ENCODE measurements around the gene ADNP2. TPM values are rescaled to one million over a fixed set of nuclear protein-coding genes. Genes with fewer than 3 reads are reported as not detected.
A peak's percentile ranks its signal among the peaks of the same experiment; 100 is the strongest.

ADNP2 gene
- total RNA-seq, 1 experiment from 2014 or later = 10.8 TPM

DNA sequence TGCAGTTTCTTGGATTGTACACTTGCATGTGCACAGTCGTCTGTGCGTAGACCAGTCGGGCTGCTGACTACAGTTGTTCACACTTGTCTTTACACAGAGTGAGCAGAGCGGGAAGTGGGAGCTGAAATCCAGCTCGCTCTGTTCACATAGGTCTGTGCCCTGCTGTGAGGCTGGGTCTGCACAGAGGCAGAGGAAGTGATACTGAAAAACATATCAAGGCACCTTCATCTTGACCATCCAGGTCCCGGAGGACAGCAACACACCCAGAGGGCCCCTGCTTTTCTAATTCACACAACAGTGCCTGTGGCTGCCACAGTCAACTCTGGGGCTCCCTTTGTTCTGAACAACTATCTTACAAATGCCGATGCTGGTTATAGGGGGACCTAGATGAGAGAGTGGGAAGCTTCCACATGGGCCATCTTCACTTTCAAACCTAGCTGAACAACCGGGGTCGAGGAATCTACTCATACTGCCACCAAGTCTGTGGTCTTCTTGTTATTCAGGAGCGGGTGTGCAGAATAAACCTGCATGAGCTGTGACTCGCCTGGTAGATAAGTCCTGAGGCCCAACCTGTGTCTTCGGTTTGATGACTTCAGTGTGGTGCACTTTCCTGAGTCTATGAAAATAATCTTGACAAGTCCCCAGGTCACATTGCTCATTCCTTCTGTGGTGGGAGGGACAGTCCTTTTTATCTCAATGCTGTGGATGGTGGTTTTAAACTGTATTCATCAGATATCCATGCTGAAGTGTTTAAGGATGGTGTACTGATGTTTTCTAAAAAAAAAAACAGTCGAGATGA, 3.5 kb upstream of the ADNP2 start:
- no peak for DNase-seq (ENCODE audit: low read depth)

DNA sequence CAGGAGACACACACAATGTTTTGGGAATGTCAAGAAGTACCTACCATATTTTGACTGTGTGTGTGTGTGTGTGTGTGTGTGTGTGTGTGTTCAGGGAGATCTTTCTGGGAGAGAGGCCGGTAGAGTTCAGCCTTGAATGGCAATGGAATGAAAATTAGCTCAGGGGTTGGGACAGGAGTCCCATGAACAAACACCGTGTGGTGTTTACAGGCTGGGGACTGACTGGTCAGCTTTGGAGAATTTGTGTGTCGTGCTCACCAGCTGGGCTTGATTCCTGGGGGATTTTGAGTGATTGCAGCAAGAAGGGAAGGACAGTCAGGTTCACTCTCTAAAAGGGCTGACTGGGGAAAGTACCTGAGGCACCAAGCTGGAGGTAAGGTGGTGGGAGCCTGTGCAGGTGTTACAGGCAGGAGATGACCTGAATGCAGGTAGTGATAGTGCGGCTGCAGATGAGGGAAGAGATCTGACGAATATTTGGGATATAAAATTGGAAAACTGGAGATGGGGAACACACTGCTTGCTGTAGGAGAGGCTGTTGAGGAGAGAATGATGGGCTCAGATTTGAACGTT, 2.5 kb upstream of the ADNP2 start:
- DNase-seq (ENCODE audit: low read depth) = no peak

DNA sequence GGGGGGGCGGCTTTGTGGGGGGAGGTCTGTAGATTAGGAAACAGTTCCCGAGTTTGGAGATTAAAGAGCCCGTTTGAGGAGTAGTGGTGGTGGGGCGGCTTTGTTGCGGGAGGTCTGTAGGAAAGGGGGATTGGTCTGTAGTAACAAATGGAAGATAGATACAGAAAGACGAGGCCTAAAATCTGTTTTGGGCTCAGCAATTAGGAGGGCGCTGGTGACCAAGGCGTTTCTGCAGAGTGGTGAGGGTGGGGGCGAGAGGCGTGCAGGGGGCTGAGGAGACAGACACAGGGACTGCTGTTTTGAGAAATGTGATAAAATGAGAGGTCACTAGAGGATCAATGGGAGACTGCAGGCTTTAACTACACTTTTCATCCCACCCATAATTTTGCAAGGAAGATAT, 1.6 kb upstream of the ADNP2 start:
- no peak for DNase-seq (ENCODE audit: low read depth)

DNA sequence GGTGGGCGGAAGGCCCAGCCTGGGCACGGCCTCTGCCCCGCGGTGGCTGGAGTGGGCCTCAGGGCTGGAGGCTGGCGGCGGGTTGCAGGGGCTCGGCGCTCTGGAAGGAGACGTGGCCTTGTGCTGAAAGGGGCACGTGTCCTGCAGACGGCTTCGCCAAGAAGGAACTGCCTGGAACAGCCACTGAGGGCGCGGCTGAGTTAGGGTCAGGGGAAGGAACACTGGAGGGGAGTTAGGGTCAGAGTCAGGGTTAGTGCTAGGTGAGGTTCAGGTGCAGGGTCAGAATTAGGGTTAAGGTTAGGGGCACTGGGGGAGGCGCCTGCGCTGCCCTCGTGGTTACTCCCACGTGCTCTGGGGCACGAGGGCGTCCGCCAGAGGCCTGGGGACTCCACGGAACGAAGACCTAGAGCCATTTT, 933 bp upstream of the ADNP2 start:
- DNase-seq (ENCODE audit: low read depth) = no peak

DNA sequence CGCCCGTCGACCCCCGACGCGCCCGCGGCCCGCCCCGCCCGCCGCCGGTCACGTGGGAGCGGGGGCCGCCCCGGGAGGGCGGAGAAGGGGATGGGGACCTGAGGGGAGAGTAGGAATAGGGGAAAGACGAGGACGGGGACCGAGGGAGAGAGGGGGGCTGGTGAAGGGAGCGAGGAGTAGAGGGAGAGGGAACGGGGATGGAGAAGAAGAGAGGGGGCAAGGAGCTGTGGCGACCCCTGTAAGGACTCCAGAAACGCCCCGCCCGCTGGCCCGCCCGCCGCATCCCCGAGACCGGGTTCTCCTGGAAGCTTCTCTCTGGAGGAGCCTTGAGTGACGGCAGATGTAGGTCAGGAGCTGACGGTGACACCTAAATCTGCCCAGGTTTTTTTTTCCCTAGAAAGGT, 615 bp downstream of the ADNP2 start:
- DNase-seq (ENCODE audit: low read depth) = no peak

DNA sequence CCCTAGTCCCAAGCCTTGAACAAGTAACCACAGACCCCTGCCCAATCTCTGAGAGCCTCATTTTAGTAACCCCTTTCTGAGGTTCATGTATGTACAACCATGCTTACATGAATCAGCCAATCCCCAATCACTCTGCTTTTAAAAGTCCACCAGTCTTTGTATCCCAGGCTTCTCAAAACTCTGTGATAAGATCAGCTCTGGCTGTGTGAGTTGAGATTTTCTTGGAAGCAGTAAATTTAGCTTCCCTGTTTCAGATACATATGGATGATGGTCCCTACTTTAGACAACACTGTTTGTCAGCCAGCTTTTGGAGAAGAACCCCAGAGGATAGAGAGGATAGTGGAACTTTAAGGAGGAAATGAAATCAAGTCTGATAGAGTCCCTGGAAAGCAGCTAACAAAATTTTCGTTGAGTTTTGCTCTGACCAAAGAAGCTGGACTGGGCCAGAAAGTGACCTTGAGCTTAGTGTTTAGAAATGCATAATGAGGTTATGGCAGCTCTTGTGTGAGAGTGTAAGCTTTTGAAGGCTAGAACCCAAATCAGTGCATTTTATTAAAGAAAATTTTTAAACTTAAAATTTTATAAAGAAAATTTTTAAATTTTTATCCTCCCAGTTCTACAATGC, 3.7 kb downstream of the ADNP2 start:
- no peak for DNase-seq (ENCODE audit: low read depth)

DNA sequence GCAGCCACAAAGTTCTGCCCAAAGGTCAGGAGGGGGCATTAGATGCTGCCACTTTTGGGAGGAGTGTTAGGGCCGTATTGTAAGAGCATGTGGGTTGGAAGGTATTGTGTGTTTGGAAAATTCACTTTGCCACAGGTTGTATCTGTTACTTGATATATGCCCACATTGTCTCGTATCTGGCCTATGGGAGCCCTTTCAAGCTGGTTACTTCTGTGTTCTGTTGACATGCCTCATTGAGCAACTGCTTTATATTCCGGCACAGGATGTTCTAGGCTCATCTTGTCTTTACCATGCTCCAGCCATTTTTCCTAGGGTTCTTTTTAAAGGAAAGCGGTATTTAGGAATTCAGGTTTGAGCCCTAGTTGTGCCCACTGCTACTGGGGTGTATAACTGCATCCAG, 6.0 kb downstream of the ADNP2 start:
- DNase-seq (ENCODE audit: low read depth) = no peak

DNA sequence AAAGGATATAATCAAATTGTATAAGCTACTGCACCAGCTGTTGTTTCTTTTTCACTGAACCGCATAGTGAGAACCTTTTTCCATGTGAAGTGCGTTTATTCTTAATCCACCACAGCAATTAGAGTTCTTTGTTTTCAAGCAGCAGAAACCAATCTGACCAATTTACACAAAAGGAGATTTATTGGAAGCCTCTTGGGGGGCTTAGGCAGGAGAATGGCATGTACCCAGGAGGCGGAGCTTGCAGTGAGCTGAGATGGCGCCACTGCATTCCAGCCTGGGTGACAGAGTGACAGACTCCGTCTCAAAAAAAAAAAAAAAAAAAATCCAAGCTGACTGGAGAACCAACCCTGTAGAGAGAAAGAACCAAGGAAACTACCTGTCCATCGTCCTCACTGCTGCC, 10.0 kb downstream of the ADNP2 start:
- no peak for DNase-seq (ENCODE audit: low read depth)

DNA sequence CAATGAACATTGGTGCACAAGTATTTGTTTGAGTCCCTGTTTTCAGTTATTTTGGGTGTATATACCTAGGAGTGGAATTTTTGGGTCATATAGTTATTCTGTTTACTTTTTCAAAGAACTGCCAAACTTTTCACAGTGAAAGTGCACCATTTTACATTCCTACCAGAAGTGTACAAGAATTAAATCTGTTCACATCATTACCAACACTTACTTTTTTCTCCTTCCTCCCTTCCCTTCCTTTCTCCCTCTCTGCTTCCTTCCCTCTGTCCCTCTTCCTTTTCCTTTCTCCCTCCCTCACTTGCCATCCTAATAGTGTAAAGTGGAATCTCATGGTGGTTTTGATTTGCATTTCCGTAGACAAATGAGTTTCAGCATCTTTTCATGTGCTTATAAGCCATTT, 11.9 kb downstream of the ADNP2 start:
- DNase-seq (ENCODE audit: low read depth) = no peak

DNA sequence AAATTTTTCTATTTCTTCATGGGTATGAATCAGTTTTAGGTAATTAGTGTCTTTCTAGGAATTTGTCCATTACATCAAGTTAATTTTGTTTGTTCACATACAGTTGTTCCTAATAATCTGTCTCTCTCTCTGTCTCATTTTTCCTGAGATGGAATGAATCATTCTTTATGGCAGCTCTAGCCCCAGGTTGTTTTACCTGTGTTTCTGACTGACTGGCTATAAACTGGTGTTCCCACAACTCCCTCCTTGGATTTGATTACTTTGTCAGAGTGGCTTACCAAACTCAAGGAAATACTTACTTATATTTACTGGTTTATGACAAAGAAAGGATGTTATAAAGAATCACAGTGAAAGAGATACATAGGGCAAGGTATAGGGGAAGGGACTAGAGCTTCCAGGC, 15.1 kb downstream of the ADNP2 start:
- no peak for DNase-seq (ENCODE audit: low read depth)

DNA sequence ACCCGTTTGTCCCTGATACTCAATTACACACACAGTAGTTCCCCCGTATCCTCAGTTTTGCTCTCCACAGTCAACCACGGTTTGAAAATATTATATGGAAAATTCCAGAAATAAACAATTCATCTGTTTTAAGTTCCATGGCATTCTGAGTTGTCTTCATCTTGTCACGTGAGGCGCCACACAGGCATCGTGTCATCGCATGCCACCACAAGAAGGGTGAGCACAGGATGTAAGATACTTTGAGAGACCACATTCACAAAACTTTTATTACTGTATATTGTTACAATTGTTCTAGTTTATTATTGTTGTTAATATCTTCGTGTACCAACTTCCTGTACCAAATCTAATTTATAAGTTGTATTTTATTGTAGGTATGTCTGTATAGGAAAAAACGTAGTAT, 17.7 kb downstream of the ADNP2 start:
- no peak for DNase-seq (ENCODE audit: low read depth)

DNA sequence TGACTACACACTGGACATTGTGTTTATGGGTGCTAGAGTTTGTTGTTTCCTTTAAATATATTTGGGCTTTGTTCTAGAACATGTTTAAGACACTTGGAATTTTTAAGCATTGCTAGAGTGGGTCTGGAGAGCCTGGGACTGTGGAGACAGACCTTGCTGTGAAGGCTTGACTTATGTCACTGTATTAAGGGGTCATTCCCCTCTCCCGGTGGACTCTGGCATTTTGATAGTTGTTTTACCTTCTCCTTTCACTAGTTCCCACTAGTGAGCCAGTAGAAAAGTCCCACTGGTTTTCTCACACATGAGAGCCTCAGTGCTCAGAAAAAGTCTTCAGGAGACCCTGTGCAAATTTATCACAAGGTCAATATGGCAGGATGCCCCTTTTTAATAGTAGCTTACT, 18.6 kb downstream of the ADNP2 start:
- no peak for DNase-seq (ENCODE audit: low read depth)

DNA sequence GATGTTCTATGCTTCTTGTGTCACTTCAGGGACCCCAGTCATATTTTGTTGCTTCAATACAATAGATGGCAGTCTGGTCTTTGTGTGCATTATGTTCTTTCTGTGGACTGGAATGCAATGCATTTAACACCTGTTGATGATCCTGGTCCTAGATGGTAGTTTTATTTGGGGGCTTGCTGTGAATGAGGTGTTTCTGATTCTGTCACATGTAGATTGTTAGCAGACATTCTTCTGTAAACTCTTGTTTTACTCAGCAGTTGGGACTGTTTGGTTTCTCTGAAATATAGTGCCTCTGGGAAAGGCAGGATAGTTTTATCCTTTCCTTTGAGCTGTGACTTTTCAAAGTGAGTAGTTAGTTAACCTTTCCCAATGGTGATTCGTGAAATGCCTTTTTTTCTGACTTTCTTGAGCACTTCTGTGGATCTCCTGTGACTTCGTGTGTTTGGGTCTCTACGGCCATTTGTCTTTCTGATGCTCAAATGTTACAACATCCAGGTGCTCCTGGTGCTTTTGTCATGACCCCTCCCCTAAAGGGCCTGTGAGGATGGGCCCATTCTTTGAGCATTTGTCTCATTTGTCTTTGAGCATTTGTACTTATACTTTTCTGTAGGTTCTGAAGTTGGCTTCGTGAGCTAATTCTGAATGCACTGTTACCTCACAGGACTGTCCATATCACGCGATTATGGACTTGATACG, 20.8 kb downstream of the ADNP2 start:
- no peak for DNase-seq (ENCODE audit: low read depth)

DNA sequence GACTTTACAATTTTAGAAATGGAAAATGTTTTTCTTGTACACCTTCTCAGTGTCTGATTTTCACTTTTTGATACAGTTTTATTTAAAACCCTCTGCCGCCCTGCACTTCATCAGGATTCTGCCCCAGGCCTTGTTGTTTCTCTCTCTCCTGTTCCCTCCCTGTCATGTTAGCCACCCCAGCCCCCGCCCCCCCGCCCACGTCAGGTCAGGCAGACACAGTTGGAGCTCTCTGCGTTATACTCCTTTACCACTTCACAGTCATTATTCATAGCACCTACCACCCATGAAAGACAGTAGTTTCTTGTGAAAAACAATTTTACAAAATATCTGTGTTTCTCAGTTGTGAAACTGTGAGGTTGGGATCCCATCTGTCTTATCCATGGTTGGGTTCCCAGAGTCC, 21.5 kb downstream of the ADNP2 start:
- no peak for DNase-seq (ENCODE audit: low read depth)

DNA sequence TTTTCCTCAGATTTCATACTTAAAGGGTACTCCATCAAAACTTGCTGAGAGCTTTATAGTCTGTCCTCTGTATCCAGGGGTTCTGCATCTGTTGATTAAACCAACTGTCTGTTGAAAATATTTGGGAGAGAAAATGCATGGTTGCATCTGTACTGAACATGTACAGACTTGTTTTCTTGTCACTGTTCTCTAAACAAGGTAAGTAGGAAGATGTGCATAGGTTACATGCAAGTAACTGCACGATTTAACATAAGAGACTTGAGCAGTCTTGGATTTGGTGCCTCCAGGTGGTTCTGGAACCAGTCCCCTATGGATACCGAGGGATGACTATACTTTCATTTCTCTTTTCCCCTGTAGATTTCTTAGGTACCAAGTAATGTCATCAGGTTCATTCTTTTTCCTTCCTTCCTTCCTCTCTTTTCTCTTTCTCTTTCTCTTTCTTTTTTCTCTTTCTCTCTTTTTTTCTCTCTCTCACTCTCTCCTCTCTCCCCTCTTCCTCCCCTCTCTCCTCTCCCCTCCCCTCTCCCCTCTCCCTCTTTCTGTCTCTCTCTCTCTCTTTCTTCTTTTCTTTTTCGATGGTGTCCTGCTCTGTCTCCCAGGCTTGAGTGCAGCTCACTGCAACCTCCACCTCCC, 23.2 kb downstream of the ADNP2 start:
- DNase-seq (ENCODE audit: low read depth) = no peak

DNA sequence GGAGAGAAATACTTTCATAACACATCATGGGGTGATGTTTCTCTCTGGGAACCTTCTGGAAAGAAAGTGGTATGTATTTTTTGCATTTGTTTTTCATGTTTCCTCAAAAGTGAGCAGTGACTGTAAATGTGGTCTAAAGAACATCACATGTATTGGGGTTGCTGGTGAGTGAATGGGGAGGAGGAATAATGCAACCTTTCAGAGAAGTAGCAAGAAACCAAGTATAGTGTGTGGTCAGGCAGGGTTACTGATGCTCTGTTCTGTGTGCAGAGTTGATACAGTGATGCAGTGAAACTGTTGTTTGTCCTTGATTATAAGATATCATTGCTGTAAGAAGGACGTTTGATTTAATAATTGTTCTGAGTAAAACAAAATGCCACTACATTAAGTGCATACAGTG, 24.1 kb downstream of the ADNP2 start:
- no peak for DNase-seq (ENCODE audit: low read depth)

DNA sequence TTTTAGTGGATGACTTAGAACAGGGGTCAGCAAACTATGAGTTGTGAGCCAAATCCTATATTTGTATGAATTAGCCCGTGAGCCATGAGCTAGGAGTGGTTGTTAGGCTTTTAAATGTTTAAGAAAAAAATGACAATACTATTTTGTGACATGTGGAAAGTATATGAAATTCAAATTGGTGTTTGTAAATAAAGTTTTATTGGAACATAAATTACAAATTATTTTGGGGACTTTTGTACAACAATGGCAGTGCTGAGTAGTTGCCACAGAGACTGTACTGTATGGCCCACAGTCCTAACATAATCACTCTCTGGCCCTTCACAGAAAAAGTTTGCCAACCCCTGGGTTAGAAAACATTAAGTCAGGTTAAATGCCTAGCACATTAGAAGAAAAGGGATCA, 26.1 kb downstream of the ADNP2 start:
- no peak for DNase-seq (ENCODE audit: low read depth)

DNA sequence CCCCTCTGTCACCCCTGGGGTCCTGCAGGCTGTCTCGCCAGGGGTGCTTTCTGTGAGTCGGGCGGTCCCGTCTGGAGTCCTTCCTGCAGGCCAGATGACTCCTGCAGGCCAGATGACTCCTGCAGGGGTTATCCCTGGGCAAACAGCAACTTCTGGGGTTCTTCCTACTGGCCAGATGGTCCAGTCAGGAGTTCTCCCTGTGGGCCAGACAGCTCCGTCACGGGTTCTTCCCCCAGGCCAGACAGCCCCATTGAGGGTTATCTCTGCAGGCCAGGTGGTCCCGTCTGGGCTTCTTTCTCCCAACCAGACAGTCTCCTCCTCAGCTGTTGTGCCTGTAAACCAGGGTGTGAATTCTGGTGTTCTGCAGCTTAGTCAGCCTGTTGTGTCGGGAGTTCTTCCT, 27.6 kb downstream of the ADNP2 start:
- DNase-seq (ENCODE audit: low read depth) = no peak

DNA sequence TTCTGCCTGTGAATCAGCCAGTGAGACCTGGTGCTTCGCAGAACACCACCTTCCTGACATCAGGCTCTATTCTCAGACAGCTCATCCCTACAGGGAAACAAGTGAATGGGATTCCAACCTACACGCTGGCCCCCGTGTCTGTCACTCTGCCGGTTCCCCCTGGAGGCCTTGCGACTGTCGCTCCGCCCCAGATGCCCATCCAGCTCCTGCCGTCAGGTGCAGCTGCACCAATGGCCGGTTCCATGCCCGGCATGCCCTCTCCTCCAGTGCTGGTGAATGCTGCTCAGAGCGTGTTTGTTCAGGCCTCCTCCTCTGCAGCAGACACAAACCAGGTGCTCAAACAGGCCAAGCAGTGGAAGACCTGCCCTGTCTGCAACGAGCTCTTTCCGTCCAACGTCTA, 28.1 kb downstream of the ADNP2 start:
- DNase-seq (ENCODE audit: low read depth) = no peak

DNA sequence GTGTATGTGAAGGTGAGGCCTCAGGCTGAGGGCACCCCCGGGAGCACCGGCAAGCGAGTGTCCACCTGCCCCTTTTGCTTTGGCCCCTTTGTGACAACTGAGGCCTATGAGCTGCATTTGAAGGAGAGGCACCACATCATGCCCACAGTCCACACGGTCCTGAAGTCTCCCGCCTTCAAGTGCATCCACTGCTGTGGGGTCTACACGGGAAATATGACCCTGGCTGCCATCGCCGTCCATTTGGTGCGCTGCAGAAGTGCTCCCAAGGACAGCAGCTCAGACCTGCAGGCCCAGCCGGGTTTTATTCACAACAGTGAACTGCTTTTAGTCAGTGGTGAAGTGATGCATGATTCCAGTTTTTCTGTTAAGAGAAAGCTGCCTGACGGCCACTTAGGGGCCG, 28.9 kb downstream of the ADNP2 start:
- no peak for DNase-seq (ENCODE audit: low read depth)

DNA sequence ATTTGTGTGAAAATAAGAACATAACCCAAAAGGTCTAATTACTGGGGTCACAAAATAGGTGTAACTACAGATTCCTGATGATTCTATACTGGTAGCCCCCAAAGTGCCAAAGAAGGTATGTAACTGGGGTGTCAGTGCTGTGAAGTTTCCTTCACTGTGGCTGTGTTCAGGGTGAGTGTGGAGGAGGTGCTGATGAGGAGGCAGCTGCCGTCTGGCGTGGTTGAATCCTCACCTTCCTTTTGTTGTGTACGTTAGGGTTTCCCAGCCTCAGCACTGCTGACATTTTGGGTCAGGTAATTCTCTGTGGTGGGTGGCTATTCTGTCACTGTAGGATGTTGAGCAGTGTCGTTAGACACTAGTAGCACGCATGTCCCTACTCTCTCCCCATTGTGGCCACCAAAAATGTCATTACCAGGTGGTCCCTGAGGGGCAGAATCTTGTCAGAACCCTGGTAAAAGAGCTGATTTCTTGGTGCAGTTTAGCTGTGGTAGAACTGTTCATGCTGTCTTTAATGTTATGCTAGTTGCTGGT, 31.5 kb downstream of the ADNP2 start:
- no peak for DNase-seq (ENCODE audit: low read depth)

DNA sequence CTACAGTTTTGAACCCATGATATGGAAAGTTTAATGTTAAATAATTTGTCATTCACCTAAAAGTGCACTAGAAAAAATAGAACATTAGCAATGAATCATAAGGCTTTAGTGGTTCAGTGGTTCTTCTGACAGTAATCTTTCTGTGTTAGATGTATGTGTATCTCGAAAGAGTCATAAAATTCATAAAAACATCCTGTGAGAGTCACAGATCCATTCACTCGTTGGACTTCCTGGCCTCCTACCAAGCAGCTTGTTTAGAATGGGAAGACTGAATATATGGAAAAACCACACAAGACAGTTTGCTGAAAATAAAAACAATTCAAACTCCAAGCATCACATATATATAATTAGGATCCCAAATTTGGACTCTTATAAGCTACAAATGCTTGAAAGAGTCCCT, 34.8 kb downstream of the ADNP2 start:
- DNase-seq (ENCODE audit: low read depth) = peak; percentile 22
